HCT116 (cell line): ENCODE measurements around the gene GSTM1.
"Not testable (repeated sequence)": the region's sequence is repeated elsewhere in the genome, so short reads cannot be mapped to it uniquely, and the experiment has no call there.

Source experiments
- CTCF ChIP-seq, 3 experiments: fragments of 200-600 bp in 1 of 3; sonication (generic) in 1 of 3; IDR thresholded peaks in 2 of 3; conservative IDR thresholded peaks in 1 of 3; 2 replicates each; pipeline ENCODE4 v1.5.1; 2012 to 2017; ENCODE audit warnings: low read depth in 2 of 3, low read length in 2 of 3, antibody characterized with exemption in 1 of 3, borderline replicate concordance in 1 of 3, control low read depth in 1 of 3, mild to moderate bottlenecking in 1 of 3, mixed read lengths in 1 of 3, mixed run types in 1 of 3, moderate library complexity in 1 of 3; ENCODE audit not compliant: insufficient read depth in 1 of 3
- EZH2 ChIP-seq: fragments of 200-600 bp; sonication (generic); IDR thresholded peaks from 2 replicates; pipeline ENCODE4 v1.6.1; 2017; ENCODE audit warnings: antibody characterized with exemption, mixed run types
- EZH2phosphoT487 ChIP-seq: fragments of 200-600 bp; IDR thresholded peaks from 2 replicates; pipeline ENCODE4 v1.6.1; 2018; ENCODE audit warnings: antibody characterized with exemption, borderline replicate concordance
- POLR2AphosphoS5 ChIP-seq: IDR thresholded peaks from 2 replicates; pipeline ENCODE4 v1.6.1; 2011; ENCODE audit warnings: mild to moderate bottlenecking, low read depth, low read length, moderate library complexity
- TF ChIP-seq, protein P1 (sequence below): IDR thresholded peaks from 2 replicates; pipeline ENCODE4 v1.6.1; 2012
- TF ChIP-seq, protein P2 (sequence below): IDR thresholded peaks from 2 replicates; pipeline ENCODE4 v1.6.1; 2012; ENCODE audit warnings: low read depth

DNA sequence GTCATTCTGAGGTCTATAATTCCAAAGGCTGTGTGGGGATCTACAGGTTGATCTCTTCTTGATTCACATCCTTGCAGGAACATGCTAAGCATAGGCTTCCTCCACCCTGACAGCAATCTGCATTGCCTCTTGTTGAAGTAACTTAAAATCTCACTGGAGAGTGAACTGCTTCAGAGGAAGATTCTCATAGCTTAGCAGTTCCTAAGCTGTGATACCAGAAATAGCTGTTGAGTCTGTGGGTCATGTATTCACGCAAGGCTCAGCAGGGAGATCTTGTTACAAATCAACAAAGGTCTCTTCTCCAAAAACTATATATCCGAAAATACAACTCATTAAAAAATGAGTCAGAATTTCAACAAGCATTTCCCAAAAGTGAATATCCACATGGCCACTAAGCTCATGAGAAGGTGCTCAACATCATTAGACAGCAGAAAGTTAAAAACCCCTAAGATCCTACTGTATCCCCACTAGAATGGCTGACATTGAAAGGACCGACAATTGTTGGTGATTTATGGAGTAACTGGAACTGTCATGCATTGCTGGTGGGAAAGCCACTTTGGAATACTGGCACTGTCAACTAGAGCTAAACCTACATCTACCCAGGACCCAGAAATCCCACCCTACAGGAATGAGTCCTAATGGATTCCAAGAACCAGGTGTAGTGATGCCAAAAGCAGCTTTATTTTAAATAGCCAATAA is 10.8 kb upstream of the GSTM1 start:
- TF ChIP-seq EZH2; POLR2AphosphoS5; CTCF (IDR thresholded peaks at IDR 0.05 in 2 of 3, conservative IDR thresholded peaks at IDR 0.05 in 1 of 3; ENCODE audit: borderline replicate concordance in 1 of 3, insufficient read depth in 1 of 3, low read depth in 2 of 3, low read length in 2 of 3); EZH2phosphoT487: not testable (repeated sequence)
- TF ChIP-seq, protein P1, sequence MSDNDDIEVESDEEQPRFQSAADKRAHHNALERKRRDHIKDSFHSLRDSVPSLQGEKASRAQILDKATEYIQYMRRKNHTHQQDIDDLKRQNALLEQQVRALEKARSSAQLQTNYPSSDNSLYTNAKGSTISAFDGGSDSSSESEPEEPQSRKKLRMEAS = not testable (repeated sequence)
- TF ChIP-seq, protein P2, sequence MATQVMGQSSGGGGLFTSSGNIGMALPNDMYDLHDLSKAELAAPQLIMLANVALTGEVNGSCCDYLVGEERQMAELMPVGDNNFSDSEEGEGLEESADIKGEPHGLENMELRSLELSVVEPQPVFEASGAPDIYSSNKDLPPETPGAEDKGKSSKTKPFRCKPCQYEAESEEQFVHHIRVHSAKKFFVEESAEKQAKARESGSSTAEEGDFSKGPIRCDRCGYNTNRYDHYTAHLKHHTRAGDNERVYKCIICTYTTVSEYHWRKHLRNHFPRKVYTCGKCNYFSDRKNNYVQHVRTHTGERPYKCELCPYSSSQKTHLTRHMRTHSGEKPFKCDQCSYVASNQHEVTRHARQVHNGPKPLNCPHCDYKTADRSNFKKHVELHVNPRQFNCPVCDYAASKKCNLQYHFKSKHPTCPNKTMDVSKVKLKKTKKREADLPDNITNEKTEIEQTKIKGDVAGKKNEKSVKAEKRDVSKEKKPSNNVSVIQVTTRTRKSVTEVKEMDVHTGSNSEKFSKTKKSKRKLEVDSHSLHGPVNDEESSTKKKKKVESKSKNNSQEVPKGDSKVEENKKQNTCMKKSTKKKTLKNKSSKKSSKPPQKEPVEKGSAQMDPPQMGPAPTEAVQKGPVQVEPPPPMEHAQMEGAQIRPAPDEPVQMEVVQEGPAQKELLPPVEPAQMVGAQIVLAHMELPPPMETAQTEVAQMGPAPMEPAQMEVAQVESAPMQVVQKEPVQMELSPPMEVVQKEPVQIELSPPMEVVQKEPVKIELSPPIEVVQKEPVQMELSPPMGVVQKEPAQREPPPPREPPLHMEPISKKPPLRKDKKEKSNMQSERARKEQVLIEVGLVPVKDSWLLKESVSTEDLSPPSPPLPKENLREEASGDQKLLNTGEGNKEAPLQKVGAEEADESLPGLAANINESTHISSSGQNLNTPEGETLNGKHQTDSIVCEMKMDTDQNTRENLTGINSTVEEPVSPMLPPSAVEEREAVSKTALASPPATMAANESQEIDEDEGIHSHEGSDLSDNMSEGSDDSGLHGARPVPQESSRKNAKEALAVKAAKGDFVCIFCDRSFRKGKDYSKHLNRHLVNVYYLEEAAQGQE = not testable (repeated sequence)
